ENCODE results near the gene CAMK2B.

GRCh38 chr7:44348300-44348699 is 22.9 kb upstream of the CAMK2B start:
- TF ChIP-seq CTCF (conservative IDR thresholded peaks at IDR 0.05; ENCODE audit: low read depth in 2 of 2) (peak; percentile 57 to 68), EZH2phosphoT487 (IDR thresholded peaks at IDR 0.05; ENCODE audit: unreplicated experiment) (no peak), ZNF331 (CRISPR knock-in tag; IDR thresholded peaks at IDR 0.05; ENCODE audit: low read depth) (no peak), EZH2 (IDR thresholded peaks at IDR 0.05; ENCODE audit: low read depth, unreplicated experiment) (no peak), REST (IDR thresholded peaks at IDR 0.05; ENCODE audit: unreplicated experiment) (no peak), NANOG (IDR thresholded peaks at IDR 0.05; ENCODE audit: borderline replicate concordance) (no peak), POLR2AphosphoS5 (IDR thresholded peaks at IDR 0.05; ENCODE audit: low read depth) (no peak)

All from GM23338 (cell line).